GM19328 (cell line): ENCODE measurements around the gene ALDH3B1.

Experiments
- ATAC-seq: cut with Tn5 transposase; IDR thresholded peaks from one replicate; pipeline ENCODE4 v1.9.1; 2021; ENCODE audit warnings: mild to moderate bottlenecking, moderate library complexity; ENCODE audit not compliant: unreplicated experiment

The ALDH3B1 gene

GRCh38 chr11:68012044-68012842, 2.1 kb downstream of the ALDH3B1 start:
- ATAC-seq = no peak

- no peak for ATAC-seq
Measured at GRCh38 chr11:68012843-68013610, 2.9 kb downstream of the ALDH3B1 start.

GRCh38 chr11:68013611-68014156, 3.6 kb downstream of the ALDH3B1 start:
- no peak for ATAC-seq

- no peak for ATAC-seq
Measured at GRCh38 chr11:68014157-68014946, 4.2 kb downstream of the ALDH3B1 start.

- ATAC-seq = no peak
Measured at GRCh38 chr11:68014947-68015447, 4.9 kb downstream of the ALDH3B1 start.

- ATAC-seq = no peak
Measured at GRCh38 chr11:68015467-68015866, 5.3 kb downstream of the ALDH3B1 start.

GRCh38 chr11:68016161-68016903, 6.2 kb downstream of the ALDH3B1 start:
- no peak for ATAC-seq

- ATAC-seq = no peak
Measured at GRCh38 chr11:68016904-68017817, 7.0 kb downstream of the ALDH3B1 start.

- no peak for ATAC-seq
Measured at GRCh38 chr11:68017980-68018729, 8.0 kb downstream of the ALDH3B1 start.

GRCh38 chr11:68018730-68019190, 8.6 kb downstream of the ALDH3B1 start:
- no peak for ATAC-seq

- ATAC-seq = no peak
Measured at GRCh38 chr11:68019486-68019885, 9.4 kb downstream of the ALDH3B1 start.

GRCh38 chr11:68020575-68020974, 10.4 kb downstream of the ALDH3B1 start:
- ATAC-seq = no peak

GRCh38 chr11:68021167-68021787, 11.2 kb downstream of the ALDH3B1 start:
- no peak for ATAC-seq

GRCh38 chr11:68022531-68022930, 12.4 kb downstream of the ALDH3B1 start:
- no peak for ATAC-seq

GRCh38 chr11:68024508-68024907, 14.4 kb downstream of the ALDH3B1 start:
- no peak for ATAC-seq

GRCh38 chr11:68025047-68025446, 14.9 kb downstream of the ALDH3B1 start:
- ATAC-seq = no peak

GRCh38 chr11:68026391-68027105, 16.4 kb downstream of the ALDH3B1 start:
- no peak for ATAC-seq
